Activated T-cell treated with anti-CD3 and anti-CD28 coated beads for 1 hour (primary cell): ENCODE results near the gene ACVR1B.

Experiments
- DNase-seq: peaks from one replicate; pipeline ENCODE4 v3.0.0-alpha.2; 2020; ENCODE audit warnings: low read depth

Gene ACVR1B

GRCh38 chr12:52044292-52044983 lies 92.9 kb downstream of the ACVR1B start:
- DNase-seq: no peak

- no peak for DNase-seq
These were observed 94.3 kb downstream of the ACVR1B start for GRCh38 chr12:52045794-52046199.
